ENCODE results near the gene KRT77.
"Not testable (repeated sequence)": the region's sequence is repeated elsewhere in the genome, so short reads cannot be mapped to it uniquely, and the experiment has no call there.

DNA sequence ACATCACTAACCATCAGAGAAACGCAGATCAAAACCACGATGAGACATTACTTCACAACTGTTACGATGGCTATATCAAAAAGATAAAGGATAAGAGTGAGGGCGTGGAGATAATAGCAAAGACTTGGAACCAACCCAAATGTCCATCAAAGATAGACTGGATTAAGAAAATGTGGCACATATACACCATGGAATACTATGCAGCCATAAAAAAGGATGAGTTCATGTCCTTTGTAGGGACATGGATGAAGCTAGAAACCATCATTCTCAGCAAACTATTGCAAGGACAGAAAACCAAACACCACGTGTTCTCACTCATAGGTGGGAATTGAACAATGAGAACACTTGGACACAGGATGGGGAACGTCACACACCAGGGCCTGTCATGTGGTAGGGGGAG is 8.8 kb upstream of the KRT77 start:
- not testable (repeated sequence) for TF ChIP-seq POLR2A, EP300, POLR2AphosphoS5 (IDR thresholded peaks at IDR 0.05)
- TF ChIP-seq, protein P1, sequence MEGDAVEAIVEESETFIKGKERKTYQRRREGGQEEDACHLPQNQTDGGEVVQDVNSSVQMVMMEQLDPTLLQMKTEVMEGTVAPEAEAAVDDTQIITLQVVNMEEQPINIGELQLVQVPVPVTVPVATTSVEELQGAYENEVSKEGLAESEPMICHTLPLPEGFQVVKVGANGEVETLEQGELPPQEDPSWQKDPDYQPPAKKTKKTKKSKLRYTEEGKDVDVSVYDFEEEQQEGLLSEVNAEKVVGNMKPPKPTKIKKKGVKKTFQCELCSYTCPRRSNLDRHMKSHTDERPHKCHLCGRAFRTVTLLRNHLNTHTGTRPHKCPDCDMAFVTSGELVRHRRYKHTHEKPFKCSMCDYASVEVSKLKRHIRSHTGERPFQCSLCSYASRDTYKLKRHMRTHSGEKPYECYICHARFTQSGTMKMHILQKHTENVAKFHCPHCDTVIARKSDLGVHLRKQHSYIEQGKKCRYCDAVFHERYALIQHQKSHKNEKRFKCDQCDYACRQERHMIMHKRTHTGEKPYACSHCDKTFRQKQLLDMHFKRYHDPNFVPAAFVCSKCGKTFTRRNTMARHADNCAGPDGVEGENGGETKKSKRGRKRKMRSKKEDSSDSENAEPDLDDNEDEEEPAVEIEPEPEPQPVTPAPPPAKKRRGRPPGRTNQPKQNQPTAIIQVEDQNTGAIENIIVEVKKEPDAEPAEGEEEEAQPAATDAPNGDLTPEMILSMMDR (IDR thresholded peaks at IDR 0.05): not testable (repeated sequence)

Data from sigmoid colon (tissue), 4 donors.